GM18517 (cell line): Measurements from ENCODE around the gene HRH2.
"Not testable (repeated sequence)": the region's sequence is repeated elsewhere in the genome, so short reads cannot be mapped to it uniquely, and the experiment has no call there.

Experiments
- ATAC-seq: cut with Tn5 transposase; IDR thresholded peaks from one replicate; pipeline ENCODE4 v1.9.1; 2021; ENCODE audit warnings: mild to moderate bottlenecking, moderate library complexity; ENCODE audit not compliant: unreplicated experiment

HRH2 gene

GRCh38 chr5:175657593-175658271 lies at the start of gene HRH2:
HRH2 (plus strand) TSS chr5:175658071; CDS start chr5:175683234, 25,163 bp downstream.
- no peak for ATAC-seq

DNA sequence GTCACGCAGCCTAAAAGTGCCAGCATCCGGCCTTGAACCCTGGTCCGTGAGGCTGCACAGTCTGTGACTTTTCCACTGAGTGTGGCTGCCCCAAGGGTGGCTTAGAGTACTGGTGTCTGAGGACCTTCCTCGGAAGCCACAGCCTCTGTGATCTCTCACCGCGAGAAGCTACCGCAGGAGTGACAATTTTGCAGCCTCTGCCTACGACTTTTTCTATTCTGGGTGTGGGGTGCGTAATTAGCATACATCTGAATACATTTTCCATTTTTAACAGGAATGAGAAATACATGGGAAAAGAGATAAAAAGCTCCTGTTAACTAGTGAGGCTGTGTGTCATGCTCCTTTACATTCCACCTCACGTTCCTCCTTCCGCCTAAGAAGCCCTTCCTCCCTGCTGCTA lies 48.3 kb upstream of the HRH2 start:
- no peak for ATAC-seq

DNA sequence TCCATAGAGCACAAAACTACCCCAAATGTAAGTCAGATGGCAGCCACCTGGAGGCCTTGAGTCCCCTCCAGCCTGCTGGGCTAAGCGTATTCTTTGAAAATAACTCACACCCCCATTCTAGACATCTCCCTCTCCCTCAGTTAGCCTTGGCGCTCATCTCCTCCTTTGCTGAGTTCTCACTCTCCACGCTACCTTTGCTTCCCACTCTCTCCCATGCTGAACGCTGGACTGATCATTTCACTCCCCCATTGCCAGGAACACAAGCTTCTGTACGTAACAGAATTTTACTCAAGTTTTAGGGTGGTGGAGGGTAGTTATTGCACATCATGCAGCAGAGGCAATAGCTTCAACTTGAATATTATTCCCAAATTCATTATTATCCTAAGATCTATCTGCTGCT lies 47.5 kb upstream of the HRH2 start:
- no peak for ATAC-seq

GRCh38 chr5:175610898-175611297 lies 47.0 kb upstream of the HRH2 start:
- no peak for ATAC-seq

- ATAC-seq = no peak
Measured at GRCh38 chr5:175614223-175614815, 43.6 kb upstream of the HRH2 start.

DNA sequence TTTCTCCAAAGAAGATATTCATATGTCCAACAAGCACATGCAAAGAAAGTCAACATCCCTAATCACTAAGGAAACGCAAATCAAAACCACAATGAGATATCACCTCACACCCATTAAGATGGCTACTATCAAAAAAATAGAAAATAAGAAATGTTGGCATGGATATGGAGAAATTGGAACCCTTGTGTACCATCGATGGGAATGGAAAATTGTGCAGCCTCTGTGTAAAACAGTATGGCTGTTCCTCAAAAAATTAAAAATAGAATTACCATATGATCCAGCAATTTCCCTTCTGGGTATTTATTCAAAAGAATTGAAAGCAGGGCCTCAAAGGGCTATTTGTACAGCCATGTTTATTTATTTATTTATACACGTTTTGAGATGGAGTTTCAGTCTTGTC lies 43.0 kb upstream of the HRH2 start:
- no peak for ATAC-seq

GRCh38 chr5:175616083-175616482 lies 41.8 kb upstream of the HRH2 start:
- ATAC-seq = no peak

- not testable (repeated sequence) for ATAC-seq
Measured at GRCh38 chr5:175616527-175616926, 41.3 kb upstream of the HRH2 start.

DNA sequence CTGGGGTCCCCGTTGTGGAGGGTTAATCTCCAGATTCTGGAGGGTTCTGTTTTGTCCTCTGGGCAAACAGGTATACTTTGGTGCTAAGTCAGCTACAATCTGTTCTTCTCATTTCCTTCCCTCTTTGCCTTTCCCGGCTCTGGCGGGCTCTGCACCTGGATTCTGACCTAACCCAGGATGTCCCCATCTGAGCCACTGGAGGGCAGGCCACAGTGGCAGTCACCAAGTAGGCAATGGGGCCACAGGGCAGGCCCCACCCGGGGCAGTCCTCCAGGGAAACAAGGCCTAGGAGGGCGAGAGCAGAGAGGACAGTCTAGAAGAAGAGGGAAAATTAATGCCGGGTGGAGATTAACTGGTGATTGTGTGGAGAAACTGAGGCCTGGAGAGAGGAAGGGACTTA lies 40.4 kb upstream of the HRH2 start:
- no peak for ATAC-seq

DNA sequence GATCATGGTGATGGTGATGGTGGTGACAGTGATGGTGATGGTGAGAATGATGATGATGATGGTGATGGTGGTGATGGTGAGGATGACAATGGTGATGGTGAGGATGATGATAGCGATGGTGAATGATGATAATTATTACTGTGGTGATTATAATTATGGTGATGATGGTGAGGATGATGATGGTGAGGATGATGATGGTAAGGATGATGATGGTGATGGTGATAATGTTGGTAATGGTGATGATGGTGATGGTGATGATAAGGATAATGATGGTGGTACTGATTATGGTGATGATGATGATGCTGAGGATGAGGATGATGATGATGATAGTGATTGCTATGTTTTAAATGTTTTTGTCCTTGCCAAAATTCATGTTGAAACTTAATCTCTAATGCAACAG lies 37.3 kb upstream of the HRH2 start:
- no peak for ATAC-seq

DNA sequence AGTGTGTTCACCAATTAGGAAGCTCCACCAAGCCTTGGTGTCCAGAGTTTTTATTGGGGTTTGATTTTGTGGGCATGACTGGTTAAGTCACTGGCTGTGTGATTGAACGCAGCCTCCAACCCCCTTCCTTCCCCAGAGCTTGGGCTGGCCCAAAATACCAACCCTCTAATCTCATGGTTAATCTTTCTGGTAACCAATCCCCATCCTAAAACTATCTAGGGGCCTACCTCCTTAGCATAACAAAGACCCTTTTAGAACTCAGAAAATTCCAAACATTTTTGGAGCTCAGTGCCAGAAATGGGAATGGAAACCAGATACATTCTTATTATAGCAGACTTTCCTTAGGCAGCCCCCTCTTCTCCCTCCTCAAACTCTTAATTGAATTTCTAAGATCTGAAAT lies 35.9 kb upstream of the HRH2 start:
- no peak for ATAC-seq

- ATAC-seq = no peak
Measured at GRCh38 chr5:175623088-175623487, 34.8 kb upstream of the HRH2 start.

DNA sequence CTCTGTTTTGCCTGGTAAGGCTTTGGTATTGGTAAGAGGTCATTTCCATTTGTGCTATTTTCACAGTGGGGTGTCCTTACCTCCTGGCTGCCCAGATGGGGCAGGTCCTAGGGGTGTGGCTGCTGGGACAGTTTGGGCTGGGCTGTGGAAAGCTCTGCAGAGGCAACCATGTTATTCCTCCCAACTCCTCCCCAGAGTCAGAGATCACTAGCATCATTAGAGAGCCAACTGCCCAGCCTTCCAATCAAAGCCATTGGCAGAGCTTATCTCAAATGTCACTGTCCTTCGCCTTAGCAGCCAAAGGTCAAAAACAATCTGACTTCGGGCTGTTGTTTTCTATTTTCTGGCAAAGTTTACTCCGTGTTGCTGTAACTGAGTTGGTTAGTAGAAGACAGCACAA lies 33.6 kb upstream of the HRH2 start:
- ATAC-seq = no peak

GRCh38 chr5:175627005-175627404 lies 30.9 kb upstream of the HRH2 start:
- no peak for ATAC-seq

DNA sequence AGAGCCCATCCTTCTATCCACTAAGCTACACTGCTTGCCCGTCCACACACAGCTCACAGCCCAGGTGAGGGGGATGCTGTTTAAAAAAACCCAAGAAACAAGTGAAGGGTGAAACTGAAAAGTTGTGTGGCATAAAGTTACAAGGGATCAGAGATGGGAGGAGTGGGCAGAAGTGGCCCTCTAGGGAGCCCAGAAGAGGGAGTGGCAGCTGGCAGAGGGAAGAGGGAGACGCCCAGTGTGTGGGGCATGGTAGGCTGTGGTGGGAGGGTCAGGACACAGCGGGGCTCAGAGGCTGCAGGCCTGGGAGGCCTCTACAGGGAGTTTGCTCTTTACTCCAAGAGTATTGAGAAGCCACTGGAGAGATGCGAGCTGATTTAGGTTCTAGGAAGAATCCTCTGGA lies 30.1 kb upstream of the HRH2 start:
- no peak for ATAC-seq

DNA sequence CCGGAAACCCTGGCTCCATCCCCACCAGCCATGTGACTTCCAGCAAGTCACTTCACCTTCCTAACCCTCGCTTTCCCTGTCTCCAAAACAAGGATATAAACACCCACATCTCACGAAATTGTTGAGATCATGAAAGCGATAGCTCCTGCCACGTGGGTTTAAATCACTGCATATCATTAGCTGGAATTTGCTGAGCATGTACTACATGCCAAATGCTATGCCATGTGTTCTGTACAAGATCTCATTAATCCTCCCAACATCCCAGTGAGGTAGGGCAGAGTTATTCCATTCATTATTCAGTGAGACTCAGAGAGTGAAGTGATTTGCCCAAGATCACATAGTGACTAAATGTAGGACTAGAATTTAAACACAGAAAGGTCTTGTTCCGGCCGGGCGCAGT lies 29.2 kb upstream of the HRH2 start:
- no peak for ATAC-seq

GRCh38 chr5:175629261-175629660 lies 28.6 kb upstream of the HRH2 start:
- no peak for ATAC-seq

DNA sequence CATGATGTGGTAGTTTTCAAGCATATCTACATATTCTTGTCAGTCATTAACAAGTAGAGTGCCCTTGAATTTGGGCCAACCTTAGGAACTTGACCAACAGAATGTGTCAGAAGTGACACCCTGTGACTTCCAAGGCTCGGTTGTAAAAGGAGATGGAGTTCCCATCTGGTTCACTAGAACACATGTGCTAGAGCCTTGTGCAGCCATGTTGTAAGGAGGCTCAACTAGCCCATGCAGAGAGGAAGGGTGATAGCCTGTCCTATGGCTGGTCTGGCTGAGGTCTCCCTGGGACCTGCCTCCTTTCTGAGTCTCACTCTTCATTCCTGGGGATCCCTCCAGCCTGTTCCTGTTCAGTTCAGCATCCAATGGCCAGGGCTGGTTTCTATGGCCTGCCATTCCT lies 28.1 kb upstream of the HRH2 start:
- ATAC-seq = no peak

DNA sequence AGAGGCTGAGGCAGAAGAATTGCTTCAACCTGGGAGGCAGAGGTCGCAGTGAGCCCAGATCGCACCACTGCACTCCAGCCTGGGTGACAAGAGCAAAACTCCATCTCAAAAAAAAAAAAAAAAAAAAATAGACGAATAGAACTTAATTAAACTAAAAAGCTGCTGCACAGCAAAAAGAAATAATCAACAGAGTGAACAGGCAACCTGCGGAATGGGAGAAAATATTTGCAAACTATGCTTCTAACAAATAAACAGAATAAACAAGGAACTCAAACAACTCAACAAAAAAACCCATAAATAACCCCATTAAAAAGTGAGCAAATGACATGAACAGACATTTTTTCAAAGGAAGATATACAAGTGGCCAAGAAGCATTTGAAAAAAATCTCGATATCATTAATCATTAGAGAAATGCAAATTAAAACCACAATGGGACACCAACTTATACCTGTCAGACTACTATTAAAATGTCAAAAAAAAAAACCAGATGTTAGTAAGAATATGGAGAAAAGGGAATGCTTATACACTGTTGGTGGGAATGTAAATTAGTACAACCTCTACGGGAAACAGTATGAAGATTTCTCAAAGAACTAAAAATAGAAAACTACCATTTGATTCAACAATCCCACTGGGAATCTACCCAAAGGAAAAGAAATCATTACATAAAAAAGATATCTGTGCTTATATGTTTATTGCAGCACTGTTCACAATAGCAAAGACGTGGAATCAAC lies 21.9 kb upstream of the HRH2 start:
- ATAC-seq = no peak

DNA sequence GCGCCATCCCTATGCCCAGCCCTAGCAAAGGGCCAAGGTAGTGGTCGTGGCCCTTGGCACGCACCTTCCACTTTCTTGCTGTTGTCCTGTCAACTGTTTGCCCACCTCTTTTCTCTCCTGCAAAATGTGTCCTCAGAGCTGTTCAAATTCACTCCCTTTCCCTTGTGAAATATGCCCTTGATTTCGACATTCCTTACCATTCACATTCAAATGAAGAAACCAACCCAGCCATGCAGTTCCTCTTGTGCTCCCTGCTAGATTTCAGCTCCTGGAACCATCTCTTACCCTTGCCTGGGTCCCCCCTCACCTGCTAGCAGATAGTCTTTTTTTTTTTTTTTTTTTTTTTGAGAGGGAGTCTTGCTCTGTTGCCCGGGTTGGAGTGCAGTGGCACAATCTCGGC lies 19.6 kb upstream of the HRH2 start:
- ATAC-seq = no peak

DNA sequence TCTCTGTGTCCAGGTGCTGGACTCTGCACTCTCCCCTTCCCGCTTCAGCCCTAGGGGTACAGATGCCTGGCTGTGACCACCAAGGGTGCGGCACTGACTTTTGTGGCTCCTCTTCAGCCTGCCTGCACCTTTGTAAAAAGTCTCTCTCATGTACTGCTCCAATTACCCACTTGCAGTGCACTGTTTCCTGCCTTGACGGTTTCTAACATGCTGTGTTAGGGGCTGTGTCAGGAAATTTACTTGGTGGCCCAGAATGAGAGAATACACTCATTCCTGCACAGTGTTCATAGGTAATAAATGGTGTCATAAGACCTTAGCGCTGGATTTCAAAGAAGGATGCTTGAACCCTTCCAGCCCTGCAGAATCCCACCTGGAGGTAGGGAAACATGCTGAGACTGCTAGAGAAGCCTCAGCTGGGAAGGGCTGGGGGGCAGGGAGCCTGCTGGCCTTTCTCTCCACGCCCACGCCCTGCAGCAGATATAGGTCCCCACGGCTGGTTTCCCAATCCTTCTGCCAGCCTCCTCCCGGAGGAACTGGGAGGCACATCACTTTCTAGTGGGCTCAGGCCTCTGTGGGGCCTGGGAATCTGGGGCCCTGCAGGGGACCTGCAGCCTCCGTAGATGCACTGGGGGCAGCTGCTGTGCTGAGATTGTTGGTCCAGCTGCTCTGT lies 17.6 kb upstream of the HRH2 start:
- ATAC-seq = no peak

GRCh38 chr5:175642998-175643397 lies 14.9 kb upstream of the HRH2 start:
- no peak for ATAC-seq
